Measurements from ENCODE around the gene CATSPERD. TPM values are rescaled to one million over a fixed set of nuclear protein-coding genes. Genes with fewer than 3 reads are reported as not detected.
A peak's percentile ranks its signal among the peaks of the same experiment; 100 is the strongest.

Gene CATSPERD
- total RNA-seq, 1 experiment from 2014 or later: 0.50 TPM

- TF ChIP-seq ZMAT4 (CRISPR knock-in tag; IDR thresholded peaks at IDR 0.05) (no peak), ZNF317 (CRISPR knock-in tag; IDR thresholded peaks at IDR 0.05; ENCODE audit: borderline replicate concordance, low read depth) (no peak), ZNF416 (CRISPR knock-in tag; IDR thresholded peaks at IDR 0.05) (no peak), ZNF219 (CRISPR knock-in tag; IDR thresholded peaks at IDR 0.05; ENCODE audit: borderline replicate concordance) (no peak), HMGA2 (CRISPR knock-in tag; IDR thresholded peaks at IDR 0.05) (no peak), SP1 (CRISPR knock-in tag; conservative IDR thresholded peaks at IDR 0.05) (peak; percentile 90), SOX15 (CRISPR knock-in tag; IDR thresholded peaks at IDR 0.05) (no peak), ATF3 (CRISPR knock-in tag; conservative IDR thresholded peaks at IDR 0.05) (no peak), AR (CRISPR knock-in tag; IDR thresholded peaks at IDR 0.05) (no peak), FOXJ3 (CRISPR knock-in tag; IDR thresholded peaks at IDR 0.05; ENCODE audit: borderline replicate concordance) (no peak), PREB (CRISPR knock-in tag; IDR thresholded peaks at IDR 0.05; ENCODE audit: borderline replicate concordance) (no peak), CDX4 (CRISPR knock-in tag; IDR thresholded peaks at IDR 0.05; ENCODE audit: borderline replicate concordance) (no peak), FOXP4 (CRISPR knock-in tag; IDR thresholded peaks at IDR 0.05) (peak; percentile 91; the same call in 1 of the 2 replicates)
Observed at GRCh38 chr19:5790559-5791520, 70.4 kb downstream of the CATSPERD start, which contains the start of gene DUS3L (continued).

- CTCF ChIA-PET: interaction anchor here (1.4 to 2.5 kb wide), 2 partner anchors 103 to 105 kb away, joined by 5 to 8 read pairs; partner anchors contain the start of gene RPL36
- peaks cover 5% of the 10 kb centered on the region for H3K4me1 Mint-ChIP-seq
- DNase-seq (ENCODE audit: low spot score) (no peak), ATAC-seq (no peak)
- peaks cover 4% of the 10 kb centered on the region; the same call in 1 of the 2 replicates for H3K27me3 Mint-ChIP-seq (ENCODE audit: low read depth)
- H3K27ac Mint-ChIP-seq: no peak overlapping the region
- H3K9me3 Mint-ChIP-seq: peaks cover 4% of the 10 kb centered on the region; the same call in 1 of the 2 replicates
- TF ChIP-seq USF2 (CRISPR knock-in tag; IDR thresholded peaks at IDR 0.05) (no peak), FOXP1 (CRISPR knock-in tag; IDR thresholded peaks at IDR 0.05; ENCODE audit: borderline replicate concordance) (no peak), SP1 (CRISPR knock-in tag; conservative IDR thresholded peaks at IDR 0.05) (no peak)
- H3K4me3 Mint-ChIP-seq: no peak overlapping the region
- peaks cover 12% of the 10 kb centered on the region for H3K36me3 Mint-ChIP-seq
- POLR2A ChIA-PET: no interaction called here
Observed at GRCh38 chr19:5792224-5792623, 71.8 kb downstream of the CATSPERD start.
